H1 (cell line): ENCODE data around the gene TSGA10. TPM values are rescaled to one million over a fixed set of nuclear protein-coding genes. Genes with fewer than 3 reads are reported as not detected.

Source experiments
- CTCF ChIA-PET: fragments of 300-600 bp; sonication (Branson Sonifier 250); formaldehyde crosslinking; loops from one replicate; lab custom pipeline; 2021; ENCODE audit not compliant: partially characterized antibody; lab: Charles Lee
- POLR2A ChIA-PET: fragments of 300-600 bp; sonication (Branson Sonifier 250); formaldehyde crosslinking; loops from one replicate; lab custom pipeline; 2021; ENCODE audit warnings: inconsistent platforms; ENCODE audit not compliant: partially characterized antibody; lab: Charles Lee
- DNase-seq, 2 experiments: peaks; one replicate each; pipeline versions ENCODE4 v3.0.0 to v3.0.0-alpha.2; 2010 to 2022; ENCODE audit warnings: low spot score in 2 of 2, low read depth in 1 of 2, mixed read lengths in 1 of 2
- FAIRE-seq: peaks from 2 replicates; lab custom pipeline; 2011; peaks lifted over from hg19 to GRCh38; lab: Jason Lieb, UNC
- H2AFZ ChIP-seq: 2 replicates; pipeline ENCODE4 v1.8.1; 2012; ENCODE audit warnings: low read length, inconsistent platforms
- H2AK5ac ChIP-seq: 2 replicates; pipeline ENCODE4 v1.6.1; 2013; ENCODE audit warnings: low read depth, low read length
- H2BK120ac ChIP-seq: replicated peaks from 2 replicates; pipeline ENCODE3; 2013; ENCODE audit warnings: low read depth, low read length, inconsistent platforms
- H2BK12ac ChIP-seq: 2 replicates; pipeline ENCODE4 v1.6.1; 2013; ENCODE audit warnings: low read depth, low read length
- H2BK15ac ChIP-seq: 2 replicates; pipeline ENCODE4 v1.6.1; 2013; ENCODE audit warnings: low read length
- H2BK20ac ChIP-seq: 2 replicates; pipeline ENCODE4 v1.6.1; 2013; ENCODE audit warnings: low read length
- H2BK5ac ChIP-seq: 2 replicates; pipeline ENCODE4 v1.6.1; 2013; ENCODE audit warnings: low read depth, low read length
- H3K14ac ChIP-seq: 2 replicates; pipeline ENCODE4 v1.6.1; 2013; ENCODE audit warnings: inconsistent platforms; ENCODE audit not compliant: insufficient read length
- H3K18ac ChIP-seq: 2 replicates; pipeline ENCODE4 v1.6.1; 2013; ENCODE audit warnings: low read length; ENCODE audit errors: extremely low read depth
- H3K23ac ChIP-seq: 2 replicates; pipeline ENCODE4 v1.6.1; 2013; ENCODE audit warnings: inconsistent platforms; ENCODE audit not compliant: insufficient read length
- H3K23me2 ChIP-seq: 2 replicates; pipeline ENCODE4 v1.6.1; 2013; ENCODE audit warnings: low read depth, low read length
- H3K27ac ChIP-seq: 2 replicates; pipeline ENCODE4 v1.6.1; 2011; ENCODE audit warnings: low read depth, low read length, inconsistent platforms
- H3K27me3 ChIP-seq, 4 experiments: replicated peaks in 1 of 4; 1 replicate in 1 of 4; 2 replicates in 3 of 4; pipeline versions ENCODE4 v1.6.1 to v1.8.1; 2011 to 2013; ENCODE audit warnings: low read length in 3 of 4, mild to moderate bottlenecking in 3 of 4, inconsistent platforms in 2 of 4, mixed read lengths in 2 of 4, moderate library complexity in 1 of 4; ENCODE audit not compliant: control insufficient read depth in 3 of 4, insufficient read depth in 3 of 4; ENCODE audit errors: extremely low read depth in 1 of 4
- H3K36me3 ChIP-seq, 4 experiments: 2 replicates each; pipeline versions ENCODE4 v1.6.1 to v1.8.1; 2011 to 2013; ENCODE audit warnings: mild to moderate bottlenecking in 4 of 4, low read length in 3 of 4, moderate library complexity in 2 of 4, control low read depth in 1 of 4, inconsistent platforms in 1 of 4; ENCODE audit not compliant: insufficient read depth in 4 of 4, control insufficient read depth in 2 of 4
- H3K4ac ChIP-seq: replicated peaks from 2 replicates; pipeline ENCODE3; 2013; ENCODE audit warnings: low read length, low read depth, mixed read lengths, inconsistent platforms; ENCODE audit not compliant: insufficient read length
- H3K4me1 ChIP-seq, 4 experiments: replicated peaks in 1 of 4; 1 replicate in 1 of 4; 2 replicates in 3 of 4; pipeline versions ENCODE4 v1.6.1 to v1.8.1; 2011 to 2013; ENCODE audit warnings: low read length in 3 of 4, inconsistent platforms in 2 of 4, mixed read lengths in 1 of 4; ENCODE audit not compliant: insufficient read depth in 4 of 4, control insufficient read depth in 3 of 4
- H3K4me2 ChIP-seq, 2 experiments: 2 replicates each; pipeline versions ENCODE4 v1.6.1 to v1.8.1; 2011 to 2013; ENCODE audit warnings: low read depth in 2 of 2, low read length in 2 of 2, control low read depth in 1 of 2, inconsistent platforms in 1 of 2, mild to moderate bottlenecking in 1 of 2; ENCODE audit not compliant: insufficient read depth in 1 of 2
- H3K4me3 ChIP-seq, 4 experiments: fragments of 200-600, 300-600 bp in 1 of 4; sonication (generic), shearing (Covaris generic), sonication (Bioruptor Twin) in 1 of 4; 2 replicates each; pipeline versions ENCODE4 v1.5.1 to v1.8.1; 2011 to 2016; ENCODE audit warnings: low read length in 4 of 4, low read depth in 3 of 4, control low read depth in 2 of 4, inconsistent platforms in 2 of 4, mild to moderate bottlenecking in 2 of 4, mixed read lengths in 1 of 4, moderate library complexity in 1 of 4; ENCODE audit not compliant: insufficient read depth in 2 of 4; ENCODE audit errors: extremely low read depth in 1 of 4
- H3K56ac ChIP-seq: replicated peaks from 2 replicates; pipeline ENCODE3; 2013; ENCODE audit warnings: low read depth, mild to moderate bottlenecking, mixed read lengths, low read length, inconsistent platforms; ENCODE audit not compliant: insufficient read length
- H3K79me1 ChIP-seq: 2 replicates; pipeline ENCODE4 v1.6.1; 2013; ENCODE audit warnings: low read depth, low read length, control low read depth
- H3K79me2 ChIP-seq, 2 experiments: 2 replicates each; pipeline versions ENCODE4 v1.6.1 to v1.8.1; 2012 to 2013; ENCODE audit warnings: low read length in 2 of 2, mild to moderate bottlenecking in 2 of 2, inconsistent platforms in 1 of 2; ENCODE audit not compliant: insufficient read depth in 2 of 2, control insufficient read depth in 1 of 2
- H3K9ac ChIP-seq, 4 experiments: replicated peaks in 1 of 4; 1 replicate in 1 of 4; 2 replicates in 3 of 4; pipeline versions ENCODE4 v1.6.1 to v1.8.1; 2011 to 2013; ENCODE audit warnings: low read depth in 3 of 4, low read length in 3 of 4, control low read depth in 2 of 4, mild to moderate bottlenecking in 2 of 4, moderate library complexity in 2 of 4, inconsistent platforms in 1 of 4; ENCODE audit errors: extremely low read depth in 1 of 4
- H3K9me3 ChIP-seq, 2 experiments: 2 replicates each; pipeline versions ENCODE4 v1.6.1 to v1.8.1; 2012 to 2013; ENCODE audit warnings: mild to moderate bottlenecking in 2 of 2, moderate library complexity in 2 of 2, control low read depth in 1 of 2, inconsistent platforms in 1 of 2, low read depth in 1 of 2, low read length in 1 of 2, mixed read lengths in 1 of 2; ENCODE audit not compliant: insufficient read depth in 2 of 2
- H4K20me1 ChIP-seq, 2 experiments: replicated peaks in 1 of 2; 2 replicates each; pipeline versions ENCODE3 to v1.8.1; 2011 to 2013; ENCODE audit warnings: inconsistent platforms in 2 of 2, low read length in 2 of 2, mild to moderate bottlenecking in 1 of 2; ENCODE audit not compliant: insufficient read depth in 2 of 2, control insufficient read depth in 1 of 2
- H4K5ac ChIP-seq: 2 replicates; pipeline ENCODE4 v1.6.1; 2013; ENCODE audit warnings: low read length, low read depth, mixed read lengths, inconsistent platforms; ENCODE audit not compliant: insufficient read length
- H4K8ac ChIP-seq: 2 replicates; pipeline ENCODE4 v1.8.0; 2013; ENCODE audit warnings: mild to moderate bottlenecking, moderate library complexity, low read length, inconsistent platforms; ENCODE audit not compliant: insufficient read depth; ENCODE audit errors: extremely low read depth
- H4K91ac ChIP-seq: replicated peaks from 2 replicates; pipeline ENCODE3; 2013; ENCODE audit warnings: low read length, mixed read lengths, inconsistent platforms; ENCODE audit not compliant: insufficient read length
- CHD1 ChIP-seq: IDR thresholded peaks from 2 replicates; pipeline ENCODE4 v1.6.1; 2012; ENCODE audit warnings: low read depth, low read length, improper control_type of control experiment
- EZH2 ChIP-seq: fragments of 200-600 bp; sonication (generic); IDR thresholded peaks from 2 replicates; pipeline ENCODE4 v1.7.1; 2012; ENCODE audit warnings: low read depth, mild to moderate bottlenecking, moderate library complexity, low read length, inconsistent platforms; ENCODE audit not compliant: severe bottlenecking
- SRF ChIP-seq: IDR thresholded peaks from 2 replicates; pipeline ENCODE4 v1.6.1; 2011; ENCODE audit warnings: mild to moderate bottlenecking, low read depth, low read length, moderate library complexity
- WGBS, 2 experiments: shearing (Covaris generic) in 1 of 2; methylation state at CpG; one replicate each; pipeline versions ENCODE4 v1.1.6 to v1.1.7; 2013 to 2015; ENCODE audit warnings: low lambda C conversion rate in 2 of 2, mixed read lengths in 2 of 2, inconsistent platforms in 1 of 2, low coverage in 1 of 2, missing lambda C conversion rate in 1 of 2; ENCODE audit not compliant: insufficient replicate concordance in 2 of 2, insufficient coverage in 1 of 2, insufficient read length in 1 of 2; ENCODE audit errors: extremely low coverage in 1 of 2, missing lambda C conversion rate in 1 of 2; 5-methylcytosine and 5-hydroxymethylcytosine counted together
- polyA plus RNA-seq, 7 experiments: library from polyadenylated mRNA; depleted of rRNA in 3 of 7; stranded (reverse) in 5 of 7; unstranded in 2 of 7; fragments of >200 nt in 5 of 7; fragments of 200-250 nt in 2 of 7; gene quantifications; 1 replicate in 5 of 7; 2 replicates in 1 of 7; 4 replicates in 1 of 7; pipeline versions ENCODE4 v1.2.1 to v1.2.3, GENCODE V29; 2011 to 2013; ENCODE audit warnings: missing spikeins in 2 of 7, mixed read lengths in 2 of 7
- total RNA-seq: library from RNA; stranded (reverse); fragmentation: NEBNext Ultra II Directional; extraction: Animal tissue kit (Norgen Biotek cat#: 25700); gene quantifications from 2 replicates; pipeline ENCODE4 v1.2.1, GENCODE V29; 2021

Gene TSGA10
- total and polyA plus RNA-seq, 2 of the 8 experiments (the other 6 are each of a cell fraction or from before 2014, with no cell fraction given) = 2.2 to 7.4 TPM

- Histone ChIP-seq H3K23me2 (no peaks in the 10 kb centered on the region), H3K4me2 (no peak overlapping the region), H2BK5ac (no peak overlapping the region), H3K27me3 (no peaks in the 10 kb centered on the region; a peak in 1 of 7 replicates), H3K4ac (no peak overlapping the region), H4K5ac (no peak overlapping the region), H3K18ac (no peak overlapping the region), H2BK15ac (no peak overlapping the region), H3K79me2 (no peaks in the 10 kb centered on the region), H3K79me1 (no peaks in the 10 kb centered on the region), H2AFZ (no peak overlapping the region), H2AK5ac (no peak overlapping the region), H3K4me1 (no peaks in the 10 kb centered on the region), H3K56ac (no peak overlapping the region), H3K27ac (no peak overlapping the region), H3K36me3 (no peaks in the 10 kb centered on the region), H3K9me3 (no peaks in the 10 kb centered on the region), H3K14ac (no peak overlapping the region), H3K23ac (no peak overlapping the region), H4K20me1 (no peaks in the 10 kb centered on the region), H3K4me3 (no peak overlapping the region), H2BK20ac (no peak overlapping the region), H4K8ac (no peak overlapping the region), H2BK120ac (no peak overlapping the region), H3K9ac (no peak overlapping the region), H4K91ac (no peak overlapping the region), H2BK12ac (no peak overlapping the region)
- FAIRE-seq (no peak), DNase-seq (no peak)
- CTCF ChIA-PET = interaction anchor here (0.6 to 2.6 kb wide), 3 partner anchors 22 to 337 kb away, joined by 3 to 6 read pairs (median 4); no protein-coding TSS in a partner anchor
- POLR2A ChIA-PET = no interaction called here
- 74% methylated on average over 5 of the region's 5 CpGs; no CpG with 5 or more reads in 1 of the 2 experiments for WGBS, 2 experiments
- no peak for TF ChIP-seq CHD1
- TF ChIP-seq EZH2 = no peak
- TF ChIP-seq SRF = no peak
These were observed 205.6 kb downstream of the TSGA10 start for GRCh38 chr2:98948956-98949739.
